SJCRH30 (cell line): ENCODE measurements around the gene PLA2G15. TPM values are rescaled to one million over a fixed set of nuclear protein-coding genes. Genes with fewer than 3 reads are reported as not detected.
A peak's percentile ranks its signal among the peaks of the same experiment; 100 is the strongest.

Experiments
- DNase-seq, 2 experiments: peaks; one replicate each; pipeline ENCODE4 v3.0.0-alpha.2; 2015 to 2020
- H3K27ac ChIP-seq: fragments of 250-450 bp; sonication (Bioruptor Pico); 2 replicates; pipeline ENCODE4 v1.5.1; 2020; ENCODE audit warnings: mild to moderate bottlenecking, moderate library complexity
- H3K27me3 ChIP-seq: fragments of 250-450 bp; sonication (Bioruptor Pico); 2 replicates; pipeline ENCODE4 v1.5.1; 2020; ENCODE audit warnings: mild to moderate bottlenecking, moderate library complexity
- H3K36me3 ChIP-seq: fragments of 250-450 bp; sonication (Bioruptor Pico); 2 replicates; pipeline ENCODE4 v1.5.1; 2020; ENCODE audit warnings: mild to moderate bottlenecking, moderate library complexity
- H3K4me1 ChIP-seq: fragments of 250-450 bp; sonication (Bioruptor Pico); 2 replicates; pipeline ENCODE4 v1.5.1; 2020; ENCODE audit warnings: mild to moderate bottlenecking, moderate library complexity
- H3K4me3 ChIP-seq: fragments of 250-450 bp; sonication (Bioruptor Pico); 2 replicates; pipeline ENCODE4 v1.5.1; 2020; ENCODE audit warnings: mild to moderate bottlenecking, moderate library complexity
- H3K9me3 ChIP-seq: fragments of 250-450 bp; sonication (Bioruptor Pico); replicated peaks from 2 replicates; pipeline ENCODE4 v1.5.1; 2020; ENCODE audit warnings: mild to moderate bottlenecking, moderate library complexity
- total RNA-seq: library from RNA; depleted of rRNA; stranded (reverse); fragments of >200 nt; shearing (Covaris generic); gene quantifications from 2 replicates; pipeline ENCODE4 v1.2.3, GENCODE V29; 2014

PLA2G15 gene
- total RNA-seq, 1 experiment from 2014 or later = 9.0 TPM

DNA sequence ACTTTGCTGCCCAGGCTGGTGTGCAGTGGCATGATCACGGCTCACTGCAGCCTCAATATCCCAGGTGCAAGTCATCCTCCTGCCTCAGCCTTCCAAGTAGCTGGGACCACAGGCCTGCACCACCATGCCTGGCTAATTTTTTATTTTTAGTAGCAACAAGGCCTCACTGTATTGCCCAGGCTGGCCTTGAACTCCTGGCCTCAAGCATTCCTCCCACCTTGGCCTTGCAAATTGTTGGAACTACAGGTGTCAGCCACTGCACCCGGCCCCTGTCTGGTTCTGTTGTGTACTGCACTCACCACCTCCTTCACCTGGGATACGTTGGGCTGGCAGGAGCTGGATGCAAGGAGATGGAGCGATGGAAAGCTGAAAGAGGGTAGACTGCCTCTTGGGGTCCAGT is 8.5 kb downstream of the PLA2G15 start:
- H3K36me3 ChIP-seq = no peaks in the 10 kb centered on the region
- no peak for DNase-seq
- H3K27me3 ChIP-seq = no peaks in the 10 kb centered on the region

GRCh38 chr16:68255712-68256111 is 10.5 kb downstream of the PLA2G15 start:
- Histone ChIP-seq H3K27ac (no peak overlapping the region), H3K4me3 (no peak overlapping the region), H3K27me3 (no peaks in the 10 kb centered on the region), H3K36me3 (no peaks in the 10 kb centered on the region), H3K9me3 (no peaks in the 10 kb centered on the region), H3K4me1 (no peaks in the 10 kb centered on the region)
- DNase-seq = no peak

More for the DNA sequence above, 8.5 kb downstream of the PLA2G15 start:
- Histone ChIP-seq H3K9me3 (no peaks in the 10 kb centered on the region), H3K27ac (no peak overlapping the region), H3K4me3 (no peak overlapping the region), H3K4me1 (no peaks in the 10 kb centered on the region)

DNA sequence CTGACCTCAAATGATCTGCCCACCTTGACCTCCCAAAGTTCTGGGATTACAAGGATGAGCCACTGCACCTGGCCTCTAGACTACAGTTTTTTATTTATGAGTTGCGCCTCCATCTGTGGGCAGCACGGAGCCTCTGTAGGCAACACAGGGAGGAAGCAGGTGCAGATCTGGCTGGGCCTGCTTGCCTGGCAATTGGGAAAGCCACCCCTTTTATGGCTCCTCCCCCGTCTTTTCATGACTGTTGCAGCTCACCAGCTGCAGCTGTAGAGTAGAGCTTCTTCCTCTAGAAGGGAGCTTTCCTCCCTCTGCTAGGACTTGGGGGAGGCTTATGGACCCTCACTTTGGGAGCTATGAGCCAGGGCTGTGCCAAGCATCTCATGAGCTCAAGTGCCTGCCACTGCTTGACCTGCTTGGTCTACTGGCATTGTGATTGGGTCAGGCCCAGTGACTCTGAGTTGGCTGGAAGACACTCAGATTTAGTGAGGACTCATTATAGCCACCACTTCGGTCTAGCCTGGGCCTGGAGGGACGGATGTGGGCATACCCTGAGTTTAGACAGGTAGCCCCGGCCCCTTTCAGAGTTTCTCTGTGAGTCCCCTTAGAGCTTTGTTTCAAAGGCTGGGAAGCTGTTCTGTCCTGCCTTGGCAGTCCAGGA is 12.2 kb downstream of the PLA2G15 start:
- H3K27me3 ChIP-seq = no peaks in the 10 kb centered on the region
- H3K9me3 ChIP-seq = no peaks in the 10 kb centered on the region
- peak; percentile 46 to 58 for DNase-seq
- H3K27ac ChIP-seq = no peak overlapping the region
- H3K4me3 ChIP-seq = no peak overlapping the region
- H3K36me3 ChIP-seq = no peaks in the 10 kb centered on the region
- H3K4me1 ChIP-seq = no peaks in the 10 kb centered on the region

- Histone ChIP-seq H3K27ac (no peak overlapping the region), H3K4me1 (no peaks in the 10 kb centered on the region), H3K4me3 (no peak overlapping the region), H3K36me3 (no peaks in the 10 kb centered on the region), H3K27me3 (no peaks in the 10 kb centered on the region), H3K9me3 (no peaks in the 10 kb centered on the region)
- DNase-seq = no peak
These were observed 13.0 kb downstream of the PLA2G15 start for GRCh38 chr16:68257906-68258800.

DNA sequence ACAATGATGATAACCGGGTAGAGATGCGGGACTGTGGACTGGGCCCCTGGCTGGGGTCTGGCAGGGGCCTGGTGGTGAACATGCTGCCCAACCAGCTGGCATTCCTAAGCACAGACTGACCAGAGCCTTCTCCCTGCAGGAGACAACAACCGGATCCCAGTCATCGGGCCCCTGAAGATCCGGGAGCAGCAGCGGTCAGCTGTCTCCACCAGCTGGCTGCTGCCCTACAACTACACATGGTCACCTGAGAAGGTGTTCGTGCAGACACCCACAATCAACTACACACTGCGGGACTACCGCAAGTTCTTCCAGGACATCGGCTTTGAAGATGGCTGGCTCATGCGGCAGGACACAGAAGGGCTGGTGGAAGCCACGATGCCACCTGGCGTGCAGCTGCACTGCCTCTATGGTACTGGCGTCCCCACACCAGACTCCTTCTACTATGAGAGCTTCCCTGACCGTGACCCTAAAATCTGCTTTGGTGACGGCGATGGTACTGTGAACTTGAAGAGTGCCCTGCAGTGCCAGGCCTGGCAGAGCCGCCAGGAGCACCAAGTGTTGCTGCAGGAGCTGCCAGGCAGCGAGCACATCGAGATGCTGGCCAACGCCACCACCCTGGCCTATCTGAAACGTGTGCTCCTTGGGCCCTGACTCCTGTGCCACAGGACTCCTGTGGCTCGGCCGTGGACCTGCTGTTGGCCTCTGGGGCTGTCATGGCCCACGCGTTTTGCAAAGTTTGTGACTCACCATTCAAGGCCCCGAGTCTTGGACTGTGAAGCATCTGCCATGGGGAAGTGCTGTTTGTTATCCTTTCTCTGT is 14.0 kb downstream of the PLA2G15 start:
- Histone ChIP-seq H3K4me1 (no peaks in the 10 kb centered on the region), H3K27me3 (no peaks in the 10 kb centered on the region), H3K9me3 (no peaks in the 10 kb centered on the region), H3K36me3 (no peaks in the 10 kb centered on the region), H3K4me3 (no peak overlapping the region), H3K27ac (no peak overlapping the region)
- no peak for DNase-seq

- no peak for DNase-seq
These were observed 18.5 kb downstream of the PLA2G15 start for GRCh38 chr16:68263559-68264127.

DNA sequence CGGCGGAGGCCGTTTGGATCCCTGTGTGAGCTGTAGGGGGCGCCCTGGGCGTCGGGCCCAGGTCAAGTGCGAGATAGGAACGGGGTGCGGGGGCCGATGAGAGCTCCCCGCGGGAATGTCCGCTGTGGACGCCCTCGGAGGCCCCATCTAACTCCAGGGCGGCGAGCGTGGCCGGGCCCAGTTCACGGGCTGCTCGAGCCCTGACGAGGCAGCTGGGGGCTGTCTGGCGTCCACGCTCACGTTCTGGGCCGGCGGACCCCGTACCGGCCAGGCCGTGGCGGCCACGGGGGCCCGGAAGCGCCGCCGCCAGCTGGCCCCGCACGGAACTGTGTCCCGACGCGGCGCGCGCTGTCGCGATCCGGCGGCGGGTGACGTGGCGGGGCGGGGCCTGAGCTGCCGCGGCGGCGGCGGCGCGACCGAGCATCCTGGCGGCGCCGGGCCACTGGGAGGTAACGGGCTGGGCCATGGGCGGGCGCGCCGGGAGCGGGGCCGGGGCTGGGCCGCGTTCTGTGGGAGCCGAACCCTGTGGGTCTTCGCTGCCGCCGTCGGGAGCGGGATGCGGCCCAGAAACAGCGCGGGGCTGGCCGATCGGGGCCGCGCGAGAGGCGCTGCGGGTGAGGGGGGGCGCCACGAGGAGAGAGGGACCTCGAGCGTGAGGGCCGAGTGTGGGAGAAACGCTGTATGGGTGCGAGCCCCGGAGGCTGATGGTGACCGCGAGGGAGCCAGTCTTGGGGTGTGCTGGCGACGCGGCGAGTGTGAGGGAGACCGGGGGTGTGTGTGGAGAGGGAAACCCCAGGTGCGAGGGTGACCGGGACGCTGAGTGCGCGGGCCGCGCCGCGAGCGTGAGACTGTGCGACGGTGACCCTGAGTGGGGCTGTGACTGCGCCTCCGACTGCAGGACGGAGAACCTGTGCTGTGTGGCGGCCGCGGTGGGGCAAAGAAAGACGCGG is 19.2 kb downstream of the PLA2G15 start, which contains the start of gene SLC7A6:
SLC7A6 (plus strand) TSS at position 399 of the 950 bp plus-strand sequence. CDS start 10,201 bp downstream, outside the sequence.
- Histone ChIP-seq H3K9me3 (no peaks in the 10 kb centered on the region), H3K27ac (peak within 1 kb of the TSS; percentile 62), H3K4me3 (peak within 1 kb of the TSS; percentile 87), H3K36me3 (no peaks in the 10 kb centered on the region), H3K4me1 (no peaks in the 10 kb centered on the region), H3K27me3 (no peaks in the 10 kb centered on the region)
- DNase-seq = peak; percentile 74 to 77

More at GRCh38 chr16:68263559-68264127, 18.5 kb downstream of the PLA2G15 start:
- no peaks in the 10 kb centered on the region for H3K9me3 ChIP-seq
- H3K36me3 ChIP-seq = no peaks in the 10 kb centered on the region
- H3K4me1 ChIP-seq = no peaks in the 10 kb centered on the region
- H3K4me3 ChIP-seq = peak overlapping the region; percentile 87
- H3K27ac ChIP-seq = peak overlapping the region; percentile 62
- no peaks in the 10 kb centered on the region for H3K27me3 ChIP-seq

- H3K27me3 ChIP-seq = no peaks in the 10 kb centered on the region
- H3K27ac ChIP-seq = peak overlapping the region; percentile 62
- no peaks in the 10 kb centered on the region for H3K36me3 ChIP-seq
- peak; percentile 33 to 50 for DNase-seq
- H3K4me3 ChIP-seq = peak overlapping the region; percentile 87
- no peaks in the 10 kb centered on the region for H3K4me1 ChIP-seq
- H3K9me3 ChIP-seq = no peaks in the 10 kb centered on the region
These were observed 20.1 kb downstream of the PLA2G15 start for GRCh38 chr16:68265078-68265920.

GRCh38 chr16:68267612-68268405 is 22.6 kb downstream of the PLA2G15 start:
- Histone ChIP-seq H3K27ac (no peak overlapping the region), H3K36me3 (no peaks in the 10 kb centered on the region), H3K9me3 (no peaks in the 10 kb centered on the region), H3K27me3 (no peaks in the 10 kb centered on the region), H3K4me1 (no peaks in the 10 kb centered on the region), H3K4me3 (no peak overlapping the region)
- DNase-seq = no peak

GRCh38 chr16:68269793-68270192 is 24.6 kb downstream of the PLA2G15 start:
- no peaks in the 10 kb centered on the region for H3K4me1 ChIP-seq
- H3K4me3 ChIP-seq = no peak overlapping the region
- no peak overlapping the region for H3K27ac ChIP-seq
- H3K27me3 ChIP-seq = no peaks in the 10 kb centered on the region
- no peaks in the 10 kb centered on the region for H3K9me3 ChIP-seq
- H3K36me3 ChIP-seq = 0 out of 2 replicates have a peak, but pooled peaks cover 2% of the 10 kb centered on the region
- DNase-seq = no peak

DNA sequence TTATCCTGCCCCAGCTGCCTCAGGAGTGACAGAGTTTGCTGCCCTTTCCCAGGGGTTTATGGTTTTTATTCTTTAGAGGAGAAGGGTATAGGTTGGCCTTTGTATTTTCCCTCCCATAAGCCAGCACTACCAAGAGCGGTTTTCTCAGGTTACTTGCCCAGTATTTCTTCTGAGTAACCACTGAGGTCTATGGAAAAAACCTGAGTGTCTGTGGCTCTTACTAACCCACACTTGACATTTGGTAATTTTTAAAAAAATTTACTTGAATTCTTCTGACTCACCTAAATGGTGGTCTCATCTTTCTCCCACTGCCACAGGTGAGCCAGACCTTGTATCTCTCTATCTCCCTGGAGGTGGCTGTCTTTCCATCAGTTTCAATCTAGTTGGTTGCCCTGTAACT is 25.2 kb downstream of the PLA2G15 start:
- no peak for DNase-seq

More for the DNA sequence above, 25.2 kb downstream of the PLA2G15 start:
- Histone ChIP-seq H3K4me3 (no peak overlapping the region), H3K36me3 (0 out of 2 replicates have a peak, but pooled peaks cover 2% of the 10 kb centered on the region), H3K4me1 (no peaks in the 10 kb centered on the region), H3K27ac (no peak overlapping the region), H3K9me3 (no peaks in the 10 kb centered on the region), H3K27me3 (no peaks in the 10 kb centered on the region)
